K562 (cell line): ENCODE results near the gene C2orf81. TPM values are rescaled to one million over a fixed set of nuclear protein-coding genes. Genes with fewer than 3 reads are reported as not detected.

Experiments
- BACH1 ChIP-seq: fragments of 200-800 bp; sonication (Bioruptor generic); IDR thresholded peaks from 2 replicates; pipeline ENCODE4 v1.6.1; 2016; ENCODE audit warnings: missing genetic modification characterization, missing compliant biosample characterization
- ELF1 ChIP-seq: fragments of 200-800 bp; sonication (Bioruptor generic); IDR thresholded peaks from 2 replicates; pipeline ENCODE4 v1.6.1; 2016; ENCODE audit warnings: missing genetic modification characterization, missing compliant biosample characterization
- ELF4 ChIP-seq: fragments of 450-650 bp; formaldehyde crosslinking; IDR thresholded peaks from 2 replicates; pipeline ENCODE4 v1.4.0; 2022; ENCODE audit warnings: missing genetic modification characterization
- HBP1 ChIP-seq: fragments of 450-650 bp; formaldehyde crosslinking; IDR thresholded peaks from 2 replicates; pipeline ENCODE4 v1.4.0; 2022; ENCODE audit warnings: missing genetic modification characterization
- HDAC2 ChIP-seq: fragments of 450-650 bp; IDR thresholded peaks from 2 replicates; pipeline ENCODE4 v1.6.1; 2016; ENCODE audit warnings: mild to moderate bottlenecking
- KAT7 ChIP-seq: sonication (generic); formaldehyde crosslinking; IDR thresholded peaks from 2 replicates; pipeline ENCODE4 v1.8.0; 2022; ENCODE audit warnings: missing genetic modification reagents, mild to moderate bottlenecking, borderline replicate concordance
- KDM2B ChIP-seq: fragments of 250-450 bp; sonication (Bioruptor Pico); IDR thresholded peaks from 2 replicates; pipeline ENCODE4 v1.8.0; 2021; ENCODE audit warnings: mild to moderate bottlenecking, moderate library complexity
- KLF16 ChIP-seq: IDR thresholded peaks from 2 replicates; pipeline ENCODE4 v1.6.1; 2016; ENCODE audit warnings: antibody characterized with exemption
- MAFF ChIP-seq: IDR thresholded peaks from 2 replicates; pipeline ENCODE4 v1.6.1; 2012; ENCODE audit warnings: low read length, improper control_type of control experiment
- MLX ChIP-seq, 2 experiments: fragments of 450-650 bp in 1 of 2; sonication (generic) in 1 of 2; formaldehyde crosslinking; conservative IDR thresholded peaks; 2 replicates each; pipeline versions ENCODE4 v1.4.0 to v1.8.1; 2020 to 2022; ENCODE audit warnings: mild to moderate bottlenecking in 1 of 2, missing genetic modification reagents in 1 of 2
- NBN ChIP-seq: fragments of 450-650 bp; IDR thresholded peaks from 2 replicates; pipeline ENCODE4 v1.6.1; 2016; ENCODE audit warnings: low read depth, mild to moderate bottlenecking
- NR3C1 ChIP-seq: sonication (generic); formaldehyde crosslinking; IDR thresholded peaks from 2 replicates; pipeline ENCODE4 v1.8.1; 2022; ENCODE audit warnings: missing genetic modification reagents
- PML ChIP-seq: IDR thresholded peaks from 2 replicates; pipeline ENCODE4 v1.6.1; 2012; ENCODE audit warnings: low read length, inconsistent platforms
- SLC30A9 ChIP-seq: fragments of 250-450 bp; sonication (Bioruptor Pico); IDR thresholded peaks from 2 replicates; pipeline ENCODE4 v1.8.0; 2022; ENCODE audit warnings: mild to moderate bottlenecking, moderate library complexity
- SMARCA4 ChIP-seq: fragments of 450-650 bp; IDR thresholded peaks from 2 replicates; pipeline ENCODE4 v1.6.1; 2016
- TAF1 ChIP-seq: IDR thresholded peaks from 2 replicates; pipeline ENCODE4 v1.6.1; 2011; ENCODE audit warnings: mild to moderate bottlenecking, low read length, moderate library complexity; ENCODE audit not compliant: insufficient read depth, control insufficient read depth, severe bottlenecking; ENCODE audit errors: extremely low read depth
- THRB ChIP-seq: fragments of 450-650 bp; formaldehyde crosslinking; conservative IDR thresholded peaks from 2 replicates; pipeline ENCODE4 v1.4.0; 2022; ENCODE audit warnings: mild to moderate bottlenecking, missing genetic modification characterization
- ZBTB17 ChIP-seq: fragments of 450-650 bp; formaldehyde crosslinking; IDR thresholded peaks from 2 replicates; pipeline ENCODE4 v1.4.0; 2020; ENCODE audit warnings: mild to moderate bottlenecking
- ZBTB9 ChIP-seq: fragments of 450-650 bp; formaldehyde crosslinking; IDR thresholded peaks from 2 replicates; pipeline ENCODE4 v1.4.0; 2020; ENCODE audit warnings: mild to moderate bottlenecking, moderate library complexity
- ZFP91 ChIP-seq: sonication (generic); formaldehyde crosslinking; IDR thresholded peaks from 2 replicates; pipeline ENCODE4 v1.8.0; 2022; ENCODE audit warnings: mild to moderate bottlenecking, missing genetic modification reagents
- ZNF408 ChIP-seq: fragments of 250-450 bp; sonication (Bioruptor Pico); IDR thresholded peaks from 2 replicates; pipeline ENCODE4 v1.4.0; 2020; ENCODE audit warnings: low read depth, mild to moderate bottlenecking, moderate library complexity
- ZNF57 ChIP-seq: fragments of 450-650 bp; formaldehyde crosslinking; IDR thresholded peaks from 2 replicates; pipeline ENCODE4 v1.4.0; 2020; ENCODE audit warnings: mild to moderate bottlenecking, moderate library complexity
- ZNF75A ChIP-seq: fragments of 450-650 bp; formaldehyde crosslinking; IDR thresholded peaks from 2 replicates; pipeline ENCODE4 v1.4.0; 2020; ENCODE audit warnings: mild to moderate bottlenecking
- polyA plus RNA-seq, 8 experiments: library from polyadenylated mRNA; depleted of rRNA in 4 of 8; stranded (reverse) in 5 of 8; unstranded in 3 of 8; fragments of >200 nt; fragmentation: Nextera tagmentation in 2 of 8; fragmentation: Illumina TruSeq in 1 of 8; extraction: Ambion mirVana in 2 of 8; extraction: Trizol in 1 of 8; gene quantifications; 2 replicates each; pipeline versions ENCODE4 v1.2.1 to v1.2.3, GENCODE V29; 2011 to 2014; ENCODE audit warnings: inconsistent platforms in 1 of 8, missing spikeins in 1 of 8
- total RNA-seq, 7 experiments: library from RNA; depleted of rRNA in 6 of 7; stranded (reverse); fragments of >200 nt in 6 of 7; fragmentation: Illumina TruSeq in 2 of 7; extraction: Trizol in 2 of 7; gene quantifications; 2 replicates each; pipeline versions ENCODE4 v1.2.1 to v1.2.3, GENCODE V29; 2011 to 2021; ENCODE audit warnings: low replicate concordance in 1 of 7

C2orf81 gene
- total and polyA plus RNA-seq, 9 of the 15 experiments (the other 6 are each of a cell fraction or from before 2014, with no cell fraction given) = 0.06 TPM; not detected in 8

- TF ChIP-seq ZFP91 (CRISPR knock-in tag) (no peak), NR3C1 (no peak), TAF1 (peak; percentile 40), ZBTB9 (CRISPR knock-in tag) (no peak), SLC30A9 (CRISPR knock-in tag) (no peak), THRB (peak; percentile 64; the same call in 1 of the 2 replicates), BACH1 (tag) (no peak), KLF16 (peak; percentile 77), ZNF75A (CRISPR knock-in tag) (no peak), ZNF408 (CRISPR knock-in tag) (no peak), MLX (CRISPR knock-in tag; conservative IDR thresholded peaks at IDR 0.05) (no peak), KDM2B (CRISPR knock-in tag) (no peak), ZBTB17 (peak; percentile 22; the same call in 1 of the 2 replicates), MAFF (no peak), ELF4 (no peak; the same call in 1 of the 2 replicates), HDAC2 (no peak), SMARCA4 (no peak), KAT7 (CRISPR knock-in tag) (peak; percentile 44; the same call in 1 of the 2 replicates), NBN (peak; percentile 63), ELF1 (no peak; the same call in 1 of the 2 replicates), ZNF57 (CRISPR knock-in tag) (no peak), HBP1 (CRISPR knock-in tag) (no peak), PML (0 out of 2 replicates have a peak, but pooled peaks have one; percentile 49)
Measured at GRCh38 chr2:74391580-74392448, 29.6 kb downstream of the C2orf81 start (continued).
